Hepatocyte (in vitro differentiated cells): ENCODE data around the gene HECTD4. TPM values are rescaled to one million over a fixed set of nuclear protein-coding genes. Genes with fewer than 3 reads are reported as not detected.

Source experiments
- DNase-seq: peaks from one replicate; pipeline ENCODE4 v3.0.0-alpha.2; 2016; ENCODE audit warnings: low spot score
- H2AFZ ChIP-seq: fragments of 200-600 bp; sonication (generic); 2 replicates; pipeline ENCODE4 v1.6.0; 2016; ENCODE audit warnings: antibody characterized with exemption, mild to moderate bottlenecking
- H3K27ac ChIP-seq: fragments of 200-600 bp; sonication (generic); 2 replicates; pipeline ENCODE4 v1.5.1; 2016; ENCODE audit warnings: mild to moderate bottlenecking
- H3K27me3 ChIP-seq: fragments of 200-600 bp; sonication (generic); 2 replicates; pipeline ENCODE4 v1.6.1; 2016
- H3K36me3 ChIP-seq: fragments of 200-600 bp; sonication (generic); replicated peaks from 2 replicates; pipeline ENCODE4 v1.5.1; 2016; ENCODE audit warnings: low read depth; ENCODE audit not compliant: insufficient read depth
- H3K4me1 ChIP-seq: fragments of 200-600 bp; sonication (generic); 2 replicates; pipeline ENCODE4 v1.5.1; 2016; ENCODE audit warnings: mild to moderate bottlenecking, moderate library complexity; ENCODE audit not compliant: insufficient read depth
- H3K4me2 ChIP-seq: fragments of 200-600 bp; sonication (generic); 2 replicates; pipeline ENCODE4 v1.6.0; 2016
- H3K4me3 ChIP-seq: fragments of 200-600 bp; sonication (generic); 2 replicates; pipeline ENCODE4 v1.5.1; 2016; ENCODE audit warnings: mild to moderate bottlenecking
- H3K79me2 ChIP-seq: fragments of 200-600 bp; sonication (generic); 2 replicates; pipeline ENCODE4 v1.6.0; 2017; ENCODE audit warnings: mild to moderate bottlenecking
- H3K9me2 ChIP-seq: fragments of 200-600 bp; sonication (generic); replicated peaks from 2 replicates; pipeline ENCODE4 v1.6.0; 2017; ENCODE audit warnings: mild to moderate bottlenecking; ENCODE audit not compliant: insufficient read depth
- H3K9me3 ChIP-seq: fragments of 200-600 bp; sonication (generic); 2 replicates; pipeline ENCODE4 v1.5.1; 2016; ENCODE audit warnings: low read depth, mild to moderate bottlenecking
- H4K20me1 ChIP-seq: fragments of 200-600 bp; sonication (generic); 2 replicates; pipeline ENCODE4 v1.6.0; 2016; ENCODE audit warnings: mild to moderate bottlenecking; ENCODE audit not compliant: insufficient read depth, poor library complexity, severe bottlenecking
- EZH2 ChIP-seq: fragments of 200-600 bp; sonication (generic); IDR thresholded peaks from 2 replicates; pipeline ENCODE4 v1.6.1; 2016; ENCODE audit warnings: antibody characterized with exemption, mild to moderate bottlenecking, borderline replicate concordance
- EZH2phosphoT487 ChIP-seq: fragments of 200-600 bp; sonication (generic); IDR thresholded peaks from one replicate; pipeline ENCODE4 v1.6.1; 2018; ENCODE audit warnings: antibody characterized with exemption, mild to moderate bottlenecking, low read depth, moderate library complexity; ENCODE audit not compliant: unreplicated experiment, severe bottlenecking
- WGBS: methylation state at CpG from one replicate; pipeline ENCODE4 v1.1.6; 2016; ENCODE audit warnings: low lambda C conversion rate; ENCODE audit errors: missing lambda C conversion rate; 5-methylcytosine and 5-hydroxymethylcytosine counted together
- polyA plus RNA-seq: library from polyadenylated mRNA; unstranded; fragments of >200 nt; fragmentation: Nextera tagmentation; extraction: Ambion mirVana; gene quantifications from 2 replicates; pipeline ENCODE4 v1.2.1, GENCODE V29; 2016
- total RNA-seq: library from RNA; depleted of rRNA; stranded (reverse); fragments of >200 nt; gene quantifications from 2 replicates; pipeline ENCODE4 v1.2.3, GENCODE V29; 2014
- TF ChIP-seq, protein P1 (sequence below): fragments of 200-600 bp; sonication (generic); IDR thresholded peaks from 2 replicates; pipeline ENCODE4 v1.5.1; 2016; ENCODE audit warnings: antibody characterized with exemption, mild to moderate bottlenecking; ENCODE audit not compliant: poor library complexity

The HECTD4 gene
- total and polyA plus RNA-seq, 2 experiments from 2014 or later = 22.7 to 27.1 TPM

DNA sequence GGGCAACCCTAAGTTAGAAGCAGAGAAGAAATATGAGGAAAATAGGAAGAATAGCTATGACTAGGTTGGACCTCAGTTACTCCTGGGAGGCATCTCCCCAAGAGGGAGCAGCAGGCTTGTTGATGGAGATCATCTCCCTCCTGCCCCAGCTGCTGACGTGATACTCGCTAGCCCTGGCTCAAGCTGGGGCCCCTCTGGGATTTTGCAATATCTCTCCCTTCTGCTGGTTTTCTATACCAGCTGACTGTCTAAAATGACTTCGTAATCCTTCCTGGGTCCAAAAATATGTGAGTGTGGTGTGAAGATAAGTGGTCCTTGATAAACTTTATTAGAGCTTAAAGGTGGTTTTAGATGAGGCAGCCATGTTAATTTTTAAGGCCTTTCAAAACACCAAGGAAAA, 4.5 kb upstream of the HECTD4 start:
- H3K36me3 ChIP-seq = no peaks in the 10 kb centered on the region
- no peaks in the 10 kb centered on the region for H3K9me3 ChIP-seq
- H3K27ac ChIP-seq = peak overlapping the region; percentile 73
- peak; percentile 75 for DNase-seq
- 65% methylated on average over 3 of the region's 3 CpGs for WGBS
- H3K4me1 ChIP-seq = peaks cover 5% of the 10 kb centered on the region
- no peak overlapping the region for H3K4me3 ChIP-seq
- H4K20me1 ChIP-seq = no peaks in the 10 kb centered on the region
- H3K9me2 ChIP-seq = no peaks in the 10 kb centered on the region
- H3K27me3 ChIP-seq = no peaks in the 10 kb centered on the region
- peak overlapping the region; percentile 31 for H2AFZ ChIP-seq
- peaks cover 3% of the 10 kb centered on the region for H3K79me2 ChIP-seq
- H3K4me2 ChIP-seq = peak overlapping the region; percentile 29
- TF ChIP-seq EZH2phosphoT487 (no peak), EZH2 (no peak)
- TF ChIP-seq, protein P1, sequence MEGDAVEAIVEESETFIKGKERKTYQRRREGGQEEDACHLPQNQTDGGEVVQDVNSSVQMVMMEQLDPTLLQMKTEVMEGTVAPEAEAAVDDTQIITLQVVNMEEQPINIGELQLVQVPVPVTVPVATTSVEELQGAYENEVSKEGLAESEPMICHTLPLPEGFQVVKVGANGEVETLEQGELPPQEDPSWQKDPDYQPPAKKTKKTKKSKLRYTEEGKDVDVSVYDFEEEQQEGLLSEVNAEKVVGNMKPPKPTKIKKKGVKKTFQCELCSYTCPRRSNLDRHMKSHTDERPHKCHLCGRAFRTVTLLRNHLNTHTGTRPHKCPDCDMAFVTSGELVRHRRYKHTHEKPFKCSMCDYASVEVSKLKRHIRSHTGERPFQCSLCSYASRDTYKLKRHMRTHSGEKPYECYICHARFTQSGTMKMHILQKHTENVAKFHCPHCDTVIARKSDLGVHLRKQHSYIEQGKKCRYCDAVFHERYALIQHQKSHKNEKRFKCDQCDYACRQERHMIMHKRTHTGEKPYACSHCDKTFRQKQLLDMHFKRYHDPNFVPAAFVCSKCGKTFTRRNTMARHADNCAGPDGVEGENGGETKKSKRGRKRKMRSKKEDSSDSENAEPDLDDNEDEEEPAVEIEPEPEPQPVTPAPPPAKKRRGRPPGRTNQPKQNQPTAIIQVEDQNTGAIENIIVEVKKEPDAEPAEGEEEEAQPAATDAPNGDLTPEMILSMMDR = no peak

DNA sequence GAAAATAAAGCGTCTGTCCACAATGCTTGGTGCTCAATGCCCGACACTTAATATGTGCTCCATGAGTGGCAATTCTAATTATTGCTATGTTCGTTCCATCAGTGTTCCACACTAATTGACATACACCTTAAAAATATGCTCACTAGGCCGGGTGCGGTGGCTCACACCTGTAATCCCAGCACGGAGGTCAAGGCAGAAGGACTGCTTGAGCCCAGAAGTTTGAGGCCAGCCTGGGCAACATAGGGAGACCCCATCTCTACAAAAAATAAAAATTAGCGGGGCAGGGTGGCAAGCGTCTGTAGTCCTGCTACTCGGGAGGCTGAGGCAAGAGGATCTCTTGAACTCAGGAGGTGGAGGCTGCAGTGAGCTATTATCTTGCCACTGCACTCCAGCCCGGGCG, 635 bp upstream of the HECTD4 start:
- Histone ChIP-seq H3K36me3 (no peaks in the 10 kb centered on the region), H3K27ac (peak overlapping the region; percentile 93), H3K4me3 (peak overlapping the region; percentile 63), H3K9me3 (no peaks in the 10 kb centered on the region), H3K4me1 (peaks cover 17% of the 10 kb centered on the region), H2AFZ (peak overlapping the region; percentile 87), H3K4me2 (peak overlapping the region; percentile 75), H4K20me1 (peaks cover 18% of the 10 kb centered on the region), H3K79me2 (peaks cover 41% of the 10 kb centered on the region), H3K9me2 (no peaks in the 10 kb centered on the region), H3K27me3 (no peaks in the 10 kb centered on the region)
- DNase-seq = no peak
- TF ChIP-seq, protein P1 = no peak
- TF ChIP-seq EZH2 (no peak), EZH2phosphoT487 (no peak)
- 92% methylated on average over 11 of the region's 11 CpGs for WGBS

- H3K27me3 ChIP-seq = no peaks in the 10 kb centered on the region
- peak overlapping the region; percentile 98 for H3K4me2 ChIP-seq
- no peaks in the 10 kb centered on the region for H3K9me2 ChIP-seq
- H3K27ac ChIP-seq = peak overlapping the region; percentile 93
- peak overlapping the region; percentile 63 for H3K4me3 ChIP-seq
- 1% methylated on average over 6 of the region's 33 CpGs for WGBS
- TF ChIP-seq, protein P1 = no peak
- TF ChIP-seq EZH2 (no peak), EZH2phosphoT487 (no peak)
- H4K20me1 ChIP-seq = peaks cover 26% of the 10 kb centered on the region
- peak; percentile 62 for DNase-seq
- H3K79me2 ChIP-seq = peaks cover 55% of the 10 kb centered on the region
- H3K36me3 ChIP-seq = no peaks in the 10 kb centered on the region
- H3K4me1 ChIP-seq = peaks cover 17% of the 10 kb centered on the region
- peak overlapping the region; percentile 87 for H2AFZ ChIP-seq
- H3K9me3 ChIP-seq = no peaks in the 10 kb centered on the region
Observed at GRCh38 chr12:112381406-112381882, 787 bp downstream of the HECTD4 start.
